Sigmoid colon (tissue), 4 donors: Measurements from ENCODE around the gene KAT2B.

ENCODE experiments used
- POLR2AphosphoS5 ChIP-seq, 4 donors: sonication (generic); formaldehyde crosslinking; IDR thresholded peaks; one replicate each; pipeline ENCODE4 v1.6.1; 2017; ENCODE audit warnings: antibody characterized with exemption in 4 of 4
- TF ChIP-seq, protein P1 (sequence below), 4 experiments: fragments of 450-650 bp in 3 of 4; fragments of 200-600 bp in 1 of 4; IDR thresholded peaks; one replicate each; pipeline ENCODE4 v1.5.1; 2016 to 2019; ENCODE audit warnings: antibody characterized with exemption in 4 of 4, mild to moderate bottlenecking in 3 of 4, moderate library complexity in 2 of 4

DNA sequence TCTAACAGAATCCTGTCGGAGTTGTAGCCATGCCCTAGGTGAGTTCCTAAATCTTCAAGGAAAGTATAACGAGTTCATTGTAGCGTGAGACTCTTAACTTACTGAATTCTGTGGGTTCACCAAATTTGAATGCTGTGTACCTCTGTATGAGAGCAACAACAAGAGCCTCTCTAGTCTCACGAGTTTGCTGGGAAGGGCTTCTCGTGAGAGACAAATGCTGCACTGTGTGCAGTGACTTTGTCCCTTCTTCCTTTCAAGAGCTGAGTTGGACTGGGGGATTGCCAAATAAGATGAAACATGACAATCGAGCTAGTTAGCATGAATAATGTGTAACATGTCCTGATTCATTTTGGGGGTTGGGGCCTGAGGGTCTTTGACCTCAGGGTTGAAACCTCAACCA lies 32.2 kb downstream of the KAT2B start:
- TF ChIP-seq, protein P1, sequence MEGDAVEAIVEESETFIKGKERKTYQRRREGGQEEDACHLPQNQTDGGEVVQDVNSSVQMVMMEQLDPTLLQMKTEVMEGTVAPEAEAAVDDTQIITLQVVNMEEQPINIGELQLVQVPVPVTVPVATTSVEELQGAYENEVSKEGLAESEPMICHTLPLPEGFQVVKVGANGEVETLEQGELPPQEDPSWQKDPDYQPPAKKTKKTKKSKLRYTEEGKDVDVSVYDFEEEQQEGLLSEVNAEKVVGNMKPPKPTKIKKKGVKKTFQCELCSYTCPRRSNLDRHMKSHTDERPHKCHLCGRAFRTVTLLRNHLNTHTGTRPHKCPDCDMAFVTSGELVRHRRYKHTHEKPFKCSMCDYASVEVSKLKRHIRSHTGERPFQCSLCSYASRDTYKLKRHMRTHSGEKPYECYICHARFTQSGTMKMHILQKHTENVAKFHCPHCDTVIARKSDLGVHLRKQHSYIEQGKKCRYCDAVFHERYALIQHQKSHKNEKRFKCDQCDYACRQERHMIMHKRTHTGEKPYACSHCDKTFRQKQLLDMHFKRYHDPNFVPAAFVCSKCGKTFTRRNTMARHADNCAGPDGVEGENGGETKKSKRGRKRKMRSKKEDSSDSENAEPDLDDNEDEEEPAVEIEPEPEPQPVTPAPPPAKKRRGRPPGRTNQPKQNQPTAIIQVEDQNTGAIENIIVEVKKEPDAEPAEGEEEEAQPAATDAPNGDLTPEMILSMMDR (IDR thresholded peaks at IDR 0.05) = no peak
- no peak for TF ChIP-seq POLR2AphosphoS5 (IDR thresholded peaks at IDR 0.05)
